Neural progenitor cell (in vitro differentiated cells): ENCODE measurements around the gene PIH1D2.

Experiments
- CTCF ChIP-seq: fragments of 200-600 bp; sonication (generic); IDR thresholded peaks from 2 replicates; pipeline ENCODE4 v1.5.1; 2017; ENCODE audit warnings: antibody characterized with exemption, mild to moderate bottlenecking
- EZH2 ChIP-seq: fragments of 200-600 bp; sonication (generic); IDR thresholded peaks from 2 replicates; pipeline ENCODE4 v1.6.1; 2017; ENCODE audit warnings: antibody characterized with exemption, mild to moderate bottlenecking, moderate library complexity
- EZH2phosphoT487 ChIP-seq: fragments of 200-600 bp; sonication (generic); IDR thresholded peaks from 2 replicates; pipeline ENCODE4 v1.6.1; 2017; ENCODE audit warnings: antibody characterized with exemption

GRCh38 chr11:112050721-112051120 is 23.1 kb downstream of the PIH1D2 start:
- TF ChIP-seq CTCF (no peak), EZH2 (no peak), EZH2phosphoT487 (no peak)
